CD4-positive, alpha-beta T cell (primary cell): ENCODE results near the gene UXS1. TPM values are rescaled to one million over a fixed set of nuclear protein-coding genes. Genes with fewer than 3 reads are reported as not detected.

Experiments
- ATAC-seq: fragments of 200-7000 bp; cut with Tn5 transposase; one replicate; pipeline ENCODE4 v1.10.0; 2022; ENCODE audit warnings: mild to moderate bottlenecking; ENCODE audit not compliant: poor library complexity
- CTCF ChIA-PET: fragments of 350-600 bp; sonication (Branson Sonifier 250); formaldehyde crosslinking; loops from one replicate; lab custom pipeline; 2021; ENCODE audit warnings: antibody characterized with exemption, inconsistent platforms; lab: Charles Lee
- POLR2A ChIA-PET: fragments of 350-600 bp; sonication (Branson Sonifier 250); formaldehyde crosslinking; loops from one replicate; lab custom pipeline; 2021; ENCODE audit warnings: antibody characterized with exemption, inconsistent platforms; lab: Charles Lee
- DNase-seq, 14 experiments: peaks; one replicate each; pipeline ENCODE4 v3.0.0-alpha.2; 2013 to 2020; ENCODE audit warnings: mixed read lengths in 2 of 14
- H3K27ac ChIP-seq, 2 donors: one replicate each; pipeline versions ENCODE4 v1.5.1 to v1.7.0; 2013; ENCODE audit warnings: low read length in 2 of 2, low read depth in 1 of 2, mild to moderate bottlenecking in 1 of 2
- H3K27me3 ChIP-seq, 2 experiments: 1 replicate in 1 of 2; 2 replicates in 1 of 2; pipeline versions ENCODE4 v1.6.1 to v1.7.0; 2013; ENCODE audit warnings: low read length in 2 of 2, control low read depth in 1 of 2, mild to moderate bottlenecking in 1 of 2, moderate library complexity in 1 of 2; ENCODE audit not compliant: insufficient read depth in 2 of 2, control insufficient read depth in 1 of 2
- H3K36me3 ChIP-seq: one replicate; pipeline ENCODE4 v1.6.1; 2013; ENCODE audit warnings: low read length, control low read depth; ENCODE audit not compliant: insufficient read depth
- H3K4me1 ChIP-seq: one replicate; pipeline ENCODE4 v1.6.1; 2013; ENCODE audit warnings: low read length, control low read depth; ENCODE audit not compliant: insufficient read depth
- H3K4me3 ChIP-seq: one replicate; pipeline ENCODE4 v1.5.1; 2013; ENCODE audit warnings: mild to moderate bottlenecking, low read length, moderate library complexity
- H3K9me3 ChIP-seq, 2 experiments: 1 replicate in 1 of 2; 2 replicates in 1 of 2; pipeline versions ENCODE4 v1.6.1 to v1.7.0; 2013; ENCODE audit warnings: low read length in 2 of 2, mild to moderate bottlenecking in 2 of 2, control low read depth in 1 of 2, moderate library complexity in 1 of 2; ENCODE audit not compliant: control insufficient read depth in 1 of 2, insufficient read depth in 1 of 2
- H3K27ac Mint-ChIP-seq: one replicate; pipeline ENCODE4 v1.8.0; 2020; ENCODE audit warnings: mixed read lengths
- H3K27me3 Mint-ChIP-seq: one replicate; pipeline ENCODE4 v1.8.0; 2021; ENCODE audit warnings: mixed read lengths
- H3K36me3 Mint-ChIP-seq: one replicate; pipeline ENCODE4 v1.8.0; 2021; ENCODE audit warnings: low read depth, mixed read lengths
- H3K4me1 Mint-ChIP-seq: one replicate; pipeline ENCODE4 v1.8.0; 2021; ENCODE audit warnings: low read depth, mixed read lengths
- H3K4me3 Mint-ChIP-seq: one replicate; pipeline ENCODE4 v1.8.0; 2020; ENCODE audit warnings: mild to moderate bottlenecking, mixed read lengths
- H3K9me3 Mint-ChIP-seq: one replicate; pipeline ENCODE4 v1.8.0; 2020; ENCODE audit warnings: mixed read lengths
- CTCF ChIP-seq: fragments of 200-600 bp; IDR thresholded peaks from one replicate; pipeline ENCODE4 v1.8.0; 2022; ENCODE audit warnings: antibody characterized with exemption, mild to moderate bottlenecking
- intact Hi-C, 2 experiments: fragments of 100-400 bp; cut with DNase I in 1 of 2; cut with micrococcal nuclease in 1 of 2; formaldehyde crosslinking; loops; one replicate each; pipeline versions ENCODE4 v1.15.1 to v1.9.0; 2023 to 2025; cut with DNase I, micrococcal nuclease
- total RNA-seq, 174 experiments: library from RNA in 2 of 174; stranded (reverse) in 2 of 174; gene quantifications; one replicate each; pipeline ENCODE4 v1.2.3 and lab custom pipeline; 2021 to 2026

UXS1 gene
- total RNA-seq, 2 experiments from 2014 or later, result 59.3 to 67.1 TPM

- POLR2A ChIA-PET, result interaction anchor here (5.2 kb wide), 1 partner anchor 24 kb away, joined by 31 read pairs; no protein-coding TSS in a partner anchor
- peaks cover 86% of the 10 kb centered on the region for H3K4me1 Mint-ChIP-seq
- Histone ChIP-seq H3K9me3 (no peaks in the 10 kb centered on the region), H3K36me3 (no peaks in the 10 kb centered on the region), H3K27ac (no peak overlapping the region), H3K4me1 (peaks cover 40% of the 10 kb centered on the region), H3K27me3 (no peaks in the 10 kb centered on the region), H3K4me3 (no peak overlapping the region)
- intact Hi-C loops, result no loop called here
- CTCF ChIA-PET, result no interaction called here
- ATAC-seq (no peak), DNase-seq (no peak)
- H3K4me3 Mint-ChIP-seq, result peak overlapping the region; percentile 36
- no peaks in the 10 kb centered on the region for H3K27me3 Mint-ChIP-seq
- peak overlapping the region; percentile 50 for H3K27ac Mint-ChIP-seq
- TF ChIP-seq CTCF, result no peak
- H3K36me3 Mint-ChIP-seq, result peaks cover 21% of the 10 kb centered on the region
- no peaks in the 10 kb centered on the region for H3K9me3 Mint-ChIP-seq
Measured at GRCh38 chr2:106184857-106185256, 9.2 kb downstream of the UXS1 start.

- Mint-ChIP-seq H3K36me3 (peaks cover 18% of the 10 kb centered on the region), H3K4me3 (peak overlapping the region; percentile 36), H3K4me1 (peaks cover 85% of the 10 kb centered on the region), H3K27me3 (no peaks in the 10 kb centered on the region), H3K9me3 (no peaks in the 10 kb centered on the region), H3K27ac (peak overlapping the region; percentile 50)
- no peaks in the 10 kb centered on the region for H3K36me3 ChIP-seq
- no peak overlapping the region for H3K27ac ChIP-seq
- ChIA-PET POLR2A (interaction anchor here (5.2 kb wide), 1 partner anchor 24 kb away, joined by 31 read pairs; no protein-coding TSS in a partner anchor), CTCF (no interaction called here)
- ATAC-seq (peak; percentile 52), DNase-seq (no peak)
- H3K4me3 ChIP-seq, result no peak overlapping the region
- H3K27me3 ChIP-seq, result no peaks in the 10 kb centered on the region
- peaks cover 37% of the 10 kb centered on the region for H3K4me1 ChIP-seq
- TF ChIP-seq CTCF, result no peak
- intact Hi-C loops, result no loop called here
- H3K9me3 ChIP-seq, result no peaks in the 10 kb centered on the region
Measured at GRCh38 chr2:106184394-106184793, 9.7 kb downstream of the UXS1 start.

- Histone ChIP-seq H3K27ac (no peak overlapping the region), H3K4me3 (no peak overlapping the region), H3K9me3 (no peaks in the 10 kb centered on the region), H3K36me3 (no peaks in the 10 kb centered on the region), H3K4me1 (peaks cover 34% of the 10 kb centered on the region), H3K27me3 (no peaks in the 10 kb centered on the region)
- ChIA-PET CTCF (interaction anchor here (0.7 to 1.1 kb wide), 2 partner anchors 10 to 22 kb away, joined by 3 to 4 read pairs; no protein-coding TSS in a partner anchor), POLR2A (interaction anchor here (0.7 to 5.2 kb wide), 3 partner anchors 10 to 299 kb away, joined by 3 to 31 read pairs (median 10); partner anchors contain the start of gene UXS1)
- H3K36me3 Mint-ChIP-seq, result peaks cover 14% of the 10 kb centered on the region
- no peak for DNase-seq
- peaks cover 84% of the 10 kb centered on the region for H3K4me1 Mint-ChIP-seq
- no peak overlapping the region for H3K4me3 Mint-ChIP-seq
- H3K9me3 Mint-ChIP-seq, result no peaks in the 10 kb centered on the region
- intact Hi-C loops, result no loop called here
- no peak overlapping the region for H3K27ac Mint-ChIP-seq
- no peaks in the 10 kb centered on the region for H3K27me3 Mint-ChIP-seq
- no peak for TF ChIP-seq CTCF
- ATAC-seq, result no peak
Measured at GRCh38 chr2:106183101-106183696, 10.9 kb downstream of the UXS1 start.
